ENCODE data around the gene CD300LF. TPM values are rescaled to one million over a fixed set of nuclear protein-coding genes. Genes with fewer than 3 reads are reported as not detected.

The CD300LF gene
- total and polyA plus RNA-seq, 4 donors, result 0.13 to 1.9 (median 1.0) TPM

DNA sequence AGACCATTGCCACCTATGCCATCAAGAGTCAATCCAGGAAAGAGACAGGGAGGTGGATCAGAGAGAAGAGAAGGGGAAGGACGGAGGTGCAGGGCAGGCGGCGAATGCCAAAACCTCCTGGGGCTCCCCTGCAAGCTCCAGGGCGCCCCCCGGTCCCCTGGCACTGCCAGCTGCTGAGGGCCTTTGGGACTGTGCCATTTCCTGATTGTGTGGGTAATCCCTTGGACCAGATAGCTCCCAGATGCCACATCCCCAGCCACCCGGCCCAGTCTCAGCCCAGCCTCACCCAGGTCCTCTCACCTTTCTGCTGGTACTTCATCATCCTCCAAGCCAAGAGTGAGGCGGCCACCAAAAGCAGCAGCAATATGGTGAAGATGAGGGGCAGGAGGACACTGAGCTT, 14.7 kb downstream of the CD300LF start:
- no peak for DNase-seq (ENCODE audit: low spot score)
- Histone ChIP-seq H3K4me1 (ENCODE audit: control insufficient read depth in 4 of 4, insufficient read depth in 4 of 4, low read length in 3 of 4) (no peaks in the 10 kb centered on the region), H3K27ac (ENCODE audit: low read depth in 1 of 2, low read length in 2 of 2) (no peak overlapping the region), H3K27me3 (ENCODE audit: control insufficient read depth in 4 of 4, insufficient read depth in 4 of 4, low read length in 3 of 4) (no peaks in the 10 kb centered on the region), H3K9ac (ENCODE audit: low read depth in 1 of 2, low read length in 2 of 2) (no peak overlapping the region), H3K4me3 (ENCODE audit: low read depth in 1 of 3, low read length in 3 of 3) (no peak overlapping the region), H3K9me3 (ENCODE audit: control insufficient read depth in 4 of 4, low read length in 3 of 4) (no peaks in the 10 kb centered on the region), H3K36me3 (ENCODE audit: control insufficient read depth in 4 of 4, insufficient read depth in 3 of 4, low read depth in 1 of 4, low read length in 3 of 4) (no peaks in the 10 kb centered on the region)
- TF ChIP-seq YY1 (IDR thresholded peaks at IDR 0.05), result no peak
- TF ChIP-seq HNF4G (IDR thresholded peaks at IDR 0.05), result no peak
- TF ChIP-seq TAF1 (conservative IDR thresholded peaks at IDR 0.05), result no peak
- TF ChIP-seq SP1 (IDR thresholded peaks at IDR 0.05), result no peak
- 92% methylated on average over 7 of the region's 7 CpGs for WGBS

GRCh38 chr17:74697515-74697914, 15.2 kb downstream of the CD300LF start:
- Histone ChIP-seq H3K9me3 (ENCODE audit: control insufficient read depth in 4 of 4, low read length in 3 of 4) (no peaks in the 10 kb centered on the region), H3K27ac (ENCODE audit: low read depth in 1 of 2, low read length in 2 of 2) (no peak overlapping the region), H3K27me3 (ENCODE audit: control insufficient read depth in 4 of 4, insufficient read depth in 4 of 4, low read length in 3 of 4) (no peaks in the 10 kb centered on the region), H3K4me1 (ENCODE audit: control insufficient read depth in 4 of 4, insufficient read depth in 4 of 4, low read length in 3 of 4) (no peaks in the 10 kb centered on the region), H3K9ac (ENCODE audit: low read depth in 1 of 2, low read length in 2 of 2) (no peak overlapping the region), H3K4me3 (ENCODE audit: low read depth in 1 of 3, low read length in 3 of 3) (no peak overlapping the region), H3K36me3 (ENCODE audit: control insufficient read depth in 4 of 4, insufficient read depth in 3 of 4, low read depth in 1 of 4, low read length in 3 of 4) (no peaks in the 10 kb centered on the region)
- TF ChIP-seq FOXA2 (IDR thresholded peaks at IDR 0.05) (no peak), SP1 (IDR thresholded peaks at IDR 0.05) (no peak), GABPA (IDR thresholded peaks at IDR 0.05 in 1 of 2, conservative IDR thresholded peaks at IDR 0.05 in 1 of 2) (no peak), CTCF (IDR thresholded peaks at IDR 0.05; ENCODE audit: low read depth, low read length, missing input control) (no peak), JUND (IDR thresholded peaks at IDR 0.05) (no peak), HNF4A (conservative IDR thresholded peaks at IDR 0.05) (no peak), NR2F2 (IDR thresholded peaks at IDR 0.05) (no peak), MAX (IDR thresholded peaks at IDR 0.05) (no peak), HNF4G (IDR thresholded peaks at IDR 0.05) (no peak), TAF1 (conservative IDR thresholded peaks at IDR 0.05) (no peak), RAD21 (IDR thresholded peaks at IDR 0.05) (no peak), EGR1 (IDR thresholded peaks at IDR 0.05; ENCODE audit: low read depth in 2 of 2) (no peak), ATF3 (IDR thresholded peaks at IDR 0.05) (no peak), RXRA (IDR thresholded peaks at IDR 0.05) (no peak), FOXA1 (IDR thresholded peaks at IDR 0.05) (no peak), REST (IDR thresholded peaks at IDR 0.05) (no peak), YY1 (IDR thresholded peaks at IDR 0.05) (no peak)
- TF ChIP-seq, protein P1, sequence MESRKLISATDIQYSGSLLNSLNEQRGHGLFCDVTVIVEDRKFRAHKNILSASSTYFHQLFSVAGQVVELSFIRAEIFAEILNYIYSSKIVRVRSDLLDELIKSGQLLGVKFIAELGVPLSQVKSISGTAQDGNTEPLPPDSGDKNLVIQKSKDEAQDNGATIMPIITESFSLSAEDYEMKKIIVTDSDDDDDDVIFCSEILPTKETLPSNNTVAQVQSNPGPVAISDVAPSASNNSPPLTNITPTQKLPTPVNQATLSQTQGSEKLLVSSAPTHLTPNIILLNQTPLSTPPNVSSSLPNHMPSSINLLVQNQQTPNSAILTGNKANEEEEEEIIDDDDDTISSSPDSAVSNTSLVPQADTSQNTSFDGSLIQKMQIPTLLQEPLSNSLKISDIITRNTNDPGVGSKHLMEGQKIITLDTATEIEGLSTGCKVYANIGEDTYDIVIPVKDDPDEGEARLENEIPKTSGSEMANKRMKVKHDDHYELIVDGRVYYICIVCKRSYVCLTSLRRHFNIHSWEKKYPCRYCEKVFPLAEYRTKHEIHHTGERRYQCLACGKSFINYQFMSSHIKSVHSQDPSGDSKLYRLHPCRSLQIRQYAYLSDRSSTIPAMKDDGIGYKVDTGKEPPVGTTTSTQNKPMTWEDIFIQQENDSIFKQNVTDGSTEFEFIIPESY (IDR thresholded peaks at IDR 0.05), result no peak
- no peak for DNase-seq (ENCODE audit: low spot score)
- 90% methylated on average over 2 of the region's 2 CpGs for WGBS

All from liver (tissue), 9 donors.